ENCODE measurements around the gene DIPK1A.

GRCh38 chr1:92854101-92854785, 107.0 kb downstream of the DIPK1A start:
- TF ChIP-seq POLR2A (IDR thresholded peaks at IDR 0.05) = no peak
- TF ChIP-seq CTCF (IDR thresholded peaks at IDR 0.05) = no peak

All from thyroid gland (tissue), 4 donors.